Activated CD8-positive, alpha-beta memory T cell treated with anti-CD3 and anti-CD28 coated beads, Interleukin-2, amount 50 U/mL, for 1 hour (primary cell): ENCODE data around the gene MAP2.

ENCODE experiments used
- DNase-seq: peaks from one replicate; pipeline ENCODE4 v3.0.0-alpha.2; 2020; ENCODE audit errors: extremely low read depth

The MAP2 gene

GRCh38 chr2:209644842-209645241 is 221.0 kb downstream of the MAP2 start:
- DNase-seq, result no peak

DNA sequence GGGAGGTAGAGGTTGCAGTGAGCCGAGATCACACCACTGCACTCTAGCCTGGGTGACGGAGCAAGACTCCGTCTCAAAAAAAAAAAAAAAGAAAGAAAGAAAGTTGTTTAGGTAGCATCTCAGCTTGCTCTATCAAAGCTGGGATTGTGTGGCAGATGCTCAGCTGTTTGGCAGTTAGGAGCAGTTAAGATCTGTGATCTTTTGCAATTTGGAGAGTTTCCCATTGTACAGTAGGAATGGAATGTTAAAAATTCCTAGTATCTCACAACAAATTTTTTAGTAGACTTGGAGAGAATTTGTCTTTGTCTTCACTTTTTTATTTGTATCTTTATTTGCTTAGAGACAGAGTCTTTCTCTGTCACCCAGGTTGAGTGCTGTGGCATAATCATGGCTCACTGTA is 224.9 kb downstream of the MAP2 start:
- no peak for DNase-seq

GRCh38 chr2:209653134-209653533 is 229.3 kb downstream of the MAP2 start:
- DNase-seq, result no peak

GRCh38 chr2:209661286-209661894 is 237.5 kb downstream of the MAP2 start:
- DNase-seq, result no peak

DNA sequence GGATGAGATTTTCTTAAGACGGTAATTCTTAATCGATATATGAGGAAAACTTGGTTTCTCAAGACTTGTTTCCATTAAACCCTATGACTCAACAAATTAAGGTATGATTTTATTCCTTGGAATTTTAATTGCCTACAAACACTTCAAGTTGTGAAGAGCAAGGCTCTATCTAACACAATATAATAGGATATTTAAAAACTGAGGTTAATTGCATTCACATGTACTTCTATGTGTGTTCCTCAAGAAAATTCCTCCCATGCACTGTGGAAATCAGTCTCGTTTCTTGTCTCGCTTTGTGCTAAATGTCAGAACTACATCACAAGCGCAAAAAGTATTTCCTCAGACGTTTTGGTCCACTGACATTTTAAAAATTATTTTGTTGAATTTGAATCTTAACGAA is 238.2 kb downstream of the MAP2 start:
- no peak for DNase-seq

DNA sequence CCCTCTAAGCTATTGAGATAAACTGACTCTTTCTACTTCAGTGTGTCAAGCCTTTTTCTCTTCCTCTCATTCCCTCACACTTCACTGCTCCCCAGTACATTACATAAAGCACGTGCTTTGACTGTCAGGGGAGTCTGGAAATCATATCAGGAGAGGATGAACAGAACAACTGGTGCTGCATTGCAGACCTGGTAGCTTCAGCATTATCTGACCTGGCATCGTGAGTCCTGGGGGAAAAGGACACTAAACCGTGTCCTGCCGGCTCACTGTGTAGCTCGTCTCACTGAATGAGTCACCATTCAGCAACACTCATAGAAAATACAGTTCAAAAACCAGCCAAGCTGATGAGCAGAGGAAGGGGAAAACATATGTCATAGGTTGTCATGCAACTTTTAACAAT is 239.3 kb downstream of the MAP2 start:
- no peak for DNase-seq

- no peak for DNase-seq
These were observed 239.8 kb downstream of the MAP2 start for GRCh38 chr2:209663656-209664055.

DNA sequence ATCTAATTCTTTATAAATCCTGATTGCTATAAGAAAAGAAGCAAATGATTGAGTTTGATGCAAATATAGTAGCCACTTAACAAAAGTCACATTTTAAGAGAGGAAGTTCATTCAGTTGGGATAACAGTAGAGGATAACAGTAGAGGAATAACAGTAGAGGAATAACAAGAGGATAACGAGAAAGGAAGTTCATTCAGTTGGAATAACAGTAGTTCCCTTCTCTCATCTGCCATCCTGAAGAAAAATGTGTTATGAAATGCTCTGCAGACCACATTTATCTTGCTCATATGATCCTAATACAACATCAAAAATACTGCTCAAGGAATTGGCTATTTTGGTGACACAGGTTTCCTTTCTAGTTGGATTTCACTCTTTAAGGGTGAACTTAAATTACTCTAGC is 242.4 kb downstream of the MAP2 start:
- DNase-seq, result no peak

GRCh38 chr2:209671020-209671680 is 247.3 kb downstream of the MAP2 start:
- DNase-seq, result no peak

- no peak for DNase-seq
These were observed 250.0 kb downstream of the MAP2 start for GRCh38 chr2:209673811-209674210.

- DNase-seq, result no peak
These were observed 256.7 kb downstream of the MAP2 start for GRCh38 chr2:209680596-209680995.

- no peak for DNase-seq
These were observed 257.4 kb downstream of the MAP2 start for GRCh38 chr2:209681201-209681735.

GRCh38 chr2:209682646-209683045 is 258.8 kb downstream of the MAP2 start:
- no peak for DNase-seq

DNA sequence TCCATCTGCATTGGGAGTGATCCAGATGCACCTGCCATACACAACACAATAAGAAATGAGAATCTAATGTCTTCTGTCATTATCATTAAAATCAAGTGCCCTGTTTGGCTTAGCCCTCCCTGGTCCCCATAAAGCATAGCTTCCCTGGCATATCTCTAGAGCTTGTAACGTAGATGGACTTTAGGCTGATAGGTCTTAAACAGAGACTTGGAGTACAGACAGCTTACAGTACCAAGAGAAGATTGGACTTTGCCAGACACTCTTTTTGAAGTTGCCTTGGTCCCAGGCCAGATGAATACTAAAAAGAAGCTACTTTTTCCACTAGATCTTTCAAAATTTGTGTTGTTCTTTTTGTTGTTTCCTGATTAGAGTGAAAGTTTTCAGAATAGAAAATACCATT is 261.5 kb downstream of the MAP2 start:
- no peak for DNase-seq

DNA sequence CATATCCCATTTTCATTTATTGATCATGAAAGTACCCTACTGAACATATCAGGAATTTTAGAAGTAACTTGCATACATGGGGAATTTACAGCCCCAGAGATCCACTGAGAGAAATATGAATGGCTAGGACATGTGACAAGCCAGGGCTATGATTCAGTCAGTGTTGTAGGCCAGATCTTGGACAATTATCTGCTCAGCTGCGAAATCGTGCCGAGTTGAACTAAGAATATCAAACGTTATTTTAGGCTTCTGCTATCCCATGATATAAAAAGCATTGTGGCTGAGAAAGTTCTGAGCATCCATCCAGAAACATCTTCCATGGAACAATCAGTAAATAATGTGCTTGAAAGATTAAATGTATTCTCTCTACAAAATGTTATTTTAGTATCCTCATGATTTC is 262.1 kb downstream of the MAP2 start:
- no peak for DNase-seq

- DNase-seq, result no peak
These were observed 262.6 kb downstream of the MAP2 start for GRCh38 chr2:209686448-209686847.

- DNase-seq, result no peak
These were observed 263.6 kb downstream of the MAP2 start for GRCh38 chr2:209687323-209687969.

DNA sequence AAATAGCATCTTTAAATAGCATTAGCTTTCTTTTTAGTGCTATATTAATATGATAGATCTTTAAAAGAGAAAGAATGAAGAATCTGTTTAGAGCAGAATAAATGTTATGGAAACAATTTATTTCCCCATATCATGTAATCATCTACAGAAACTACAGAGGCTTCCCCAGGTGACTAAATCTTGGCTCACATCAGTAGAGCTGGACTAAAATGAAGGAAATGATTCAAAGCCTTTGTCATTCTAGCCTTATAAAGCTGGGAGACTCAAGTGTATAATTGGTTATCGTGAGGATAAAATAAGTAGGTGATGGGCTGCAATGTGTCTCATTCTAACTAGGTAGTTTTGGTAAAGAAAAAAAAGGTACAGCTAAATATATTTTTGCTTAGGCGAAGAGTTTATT is 264.5 kb downstream of the MAP2 start:
- no peak for DNase-seq

DNA sequence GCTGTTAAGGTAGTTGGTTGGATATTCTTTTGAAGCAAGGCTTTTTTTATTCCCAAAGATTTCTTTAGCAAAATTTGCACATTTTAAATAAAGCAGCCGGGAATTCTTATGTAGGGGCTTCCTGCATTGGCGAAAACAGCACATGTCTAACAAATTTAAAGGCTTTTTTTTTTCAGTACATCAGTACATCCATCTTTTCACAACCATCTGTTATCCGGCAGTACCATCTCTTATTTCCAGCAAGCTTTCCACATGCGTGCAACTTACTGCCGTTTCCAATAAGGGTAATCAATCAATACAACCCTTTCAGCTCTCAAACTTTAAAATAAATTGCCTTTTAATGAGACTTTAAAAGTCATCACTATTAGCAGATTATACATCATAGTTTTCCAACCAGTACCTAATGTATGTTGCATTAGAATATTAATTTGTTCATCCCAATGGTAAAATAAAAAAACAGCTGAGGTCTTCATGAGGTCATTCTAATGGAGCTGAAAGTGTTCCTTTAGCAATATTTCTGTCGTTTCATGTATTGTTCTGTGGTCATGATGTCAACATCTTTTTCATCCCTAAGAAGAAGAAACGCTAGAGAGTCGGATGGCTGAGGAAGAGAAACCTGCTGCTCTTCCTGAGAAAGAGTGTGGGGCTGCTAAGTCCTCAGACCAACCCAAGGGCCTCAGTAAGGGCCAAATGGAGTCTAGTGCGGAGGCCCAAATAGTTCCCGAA is 266.3 kb downstream of the MAP2 start:
- DNase-seq, result no peak

GRCh38 chr2:209694748-209695147 is 270.9 kb downstream of the MAP2 start:
- DNase-seq, result no peak

DNA sequence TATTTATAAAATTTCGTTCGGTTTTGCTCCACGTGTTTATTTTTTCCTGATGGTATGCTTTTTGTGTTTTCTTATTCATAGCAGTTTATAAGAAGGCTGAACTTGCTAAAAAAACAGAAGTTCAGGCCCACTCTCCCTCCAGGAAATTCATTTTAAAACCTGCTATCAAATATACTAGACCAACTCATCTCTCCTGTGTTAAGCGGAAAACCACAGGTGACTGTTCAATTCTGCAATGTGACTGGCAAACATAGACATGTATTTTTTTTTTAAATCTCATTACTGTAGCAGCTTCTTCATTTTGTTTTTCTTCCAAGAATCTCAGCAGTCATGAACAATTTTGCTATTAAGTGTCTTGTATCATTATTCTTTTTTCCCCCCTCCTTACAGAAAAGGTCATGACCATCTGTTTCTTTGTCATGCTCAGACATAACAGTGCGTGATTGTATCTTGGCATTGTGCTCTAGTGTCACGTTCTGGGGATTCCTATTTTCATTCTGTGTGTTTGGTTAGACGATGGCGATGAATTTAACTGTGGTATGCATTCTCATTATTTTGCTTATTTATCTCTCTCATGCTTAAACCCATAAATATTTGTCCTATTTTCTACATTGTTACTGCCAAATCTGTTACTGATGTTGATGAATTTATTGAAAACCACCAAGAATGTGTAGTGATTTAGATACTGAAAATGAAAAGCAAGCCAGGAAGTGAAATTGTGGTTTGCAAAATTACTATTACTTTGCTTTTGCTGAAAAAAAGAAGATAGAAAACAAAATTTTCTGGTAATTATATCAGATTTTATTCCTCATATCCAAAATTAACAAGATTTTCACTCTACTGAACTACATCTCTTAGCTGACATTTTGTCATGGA is 273.2 kb downstream of the MAP2 start:
- no peak for DNase-seq
